Adrenal gland (tissue), 5 donors: ENCODE results near the gene CPSF7.
"Not testable (repeated sequence)": the region's sequence is repeated elsewhere in the genome, so short reads cannot be mapped to it uniquely, and the experiment has no call there.

ENCODE experiments used
- CTCF ChIP-seq, 6 experiments: fragments of 450-650 bp in 4 of 6; fragments of 200-600 bp in 2 of 6; sonication (generic) in 1 of 6; IDR thresholded peaks; 1 replicate in 5 of 6; 2 replicates in 1 of 6; pipeline versions ENCODE4 v1.5.1 to v1.8.0; 2016 to 2021; ENCODE audit warnings: antibody characterized with exemption in 6 of 6, mild to moderate bottlenecking in 2 of 6, moderate library complexity in 1 of 6
- POLR2A ChIP-seq, 2 donors: fragments of 450-650 bp; IDR thresholded peaks; one replicate each; pipeline ENCODE4 v1.6.1; 2017; ENCODE audit warnings: antibody characterized with exemption in 2 of 2, mild to moderate bottlenecking in 2 of 2, moderate library complexity in 1 of 2
- donor health status: DM: no; HTN: no; CAD: no.

GRCh38 chr11:61430839-61431238 lies 1.1 kb upstream of the CPSF7 start:
- TF ChIP-seq CTCF, POLR2A (IDR thresholded peaks at IDR 0.05): not testable (repeated sequence)
